Right lobe of liver (tissue), 6 donors: ENCODE measurements around the gene CDKN1C. TPM values are rescaled to one million over a fixed set of nuclear protein-coding genes. Genes with fewer than 3 reads are reported as not detected.

ENCODE experiments used
- ATAC-seq, 4 donors: fragments of 200-7000 bp; cut with Tn5 transposase; one replicate each; pipeline ENCODE4 v1.9.1; 2020; ENCODE audit warnings: mild to moderate bottlenecking in 4 of 4, moderate library complexity in 4 of 4
- DNase-seq, 3 donors: peaks; one replicate each; pipeline ENCODE4 v3.0.0-alpha.2; 2020
- H3K27ac ChIP-seq, 3 donors: fragments of 200-600 bp; one replicate each; pipeline ENCODE4 v1.8.0; 2022
- H3K27me3 ChIP-seq, 2 donors: fragments of 200-600 bp; one replicate each; pipeline ENCODE4 v1.8.0; 2022
- H3K36me3 ChIP-seq, 4 donors: fragments of 200-600 bp; sonication (generic) in 1 of 4; one replicate each; pipeline versions ENCODE4 v1.5.1 to v1.8.0; 2017 to 2022; ENCODE audit warnings: control low read depth in 1 of 4
- H3K4me1 ChIP-seq, 4 donors: fragments of 200-600 bp; sonication (generic) in 1 of 4; one replicate each; pipeline versions ENCODE4 v1.5.1 to v1.8.0; 2017 to 2022; ENCODE audit warnings: control low read depth in 1 of 4
- H3K4me3 ChIP-seq, 3 donors: fragments of 200-600 bp; one replicate each; pipeline ENCODE4 v1.8.0; 2022
- H3K9me3 ChIP-seq, 4 donors: fragments of 200-600 bp; sonication (generic) in 1 of 4; one replicate each; pipeline versions ENCODE4 v1.5.1 to v1.8.0; 2017 to 2022; ENCODE audit warnings: control low read depth in 1 of 4
- POLR2A ChIP-seq: fragments of 450-650 bp; IDR thresholded peaks from one replicate; pipeline ENCODE4 v1.6.1; 2017; ENCODE audit warnings: antibody characterized with exemption, mild to moderate bottlenecking
- WGBS: methylation state at CpG from one replicate; pipeline ENCODE4 v1.1.6; 2018; ENCODE audit warnings: low coverage, low lambda C conversion rate; ENCODE audit not compliant: insufficient coverage; ENCODE audit errors: missing lambda C conversion rate; 5-methylcytosine and 5-hydroxymethylcytosine counted together
- intact Hi-C, 2 donors: fragments of 100-400 bp; cut with DNase I; formaldehyde crosslinking; loops; one replicate each; pipeline versions ENCODE4 v1.11.2 to v1.14.1; 2022
- total RNA-seq, 6 experiments: library from RNA; depleted of rRNA in 2 of 6; stranded (reverse); fragments of >200 nt in 2 of 6; fragmentation: NEBNext Ultra II Directional in 3 of 6; extraction: Animal tissue kit (Norgen Biotek cat#: 25700) in 3 of 6; gene quantifications; one replicate each; pipeline versions ENCODE4 v1.1.0 to v1.2.4, GENCODE V29; 2016 to 2023
- TF ChIP-seq, protein P1 (sequence below), 4 donors: fragments of 200-600 bp in 3 of 4; fragments of 450-650 bp in 1 of 4; IDR thresholded peaks; one replicate each; pipeline versions ENCODE4 v1.5.1 to v1.8.0; 2016 to 2022; ENCODE audit warnings: antibody characterized with exemption in 4 of 4, mild to moderate bottlenecking in 2 of 4
- donor health status: DM: no; HTN: yes; CAD: no.
- donor health status: DM: no; HTN: no; CAD: no.
- donor health status: DM: no; HTN: no; CAD: no.
- donor health status: DM: no; HTN: yes; CAD: no.
- donor health status: DM: no; HTN: yes; CAD: no.

Gene CDKN1C
- total RNA-seq, 6 experiments from 2014 or later: 2.2 to 8.0 (median 3.6) TPM

DNA sequence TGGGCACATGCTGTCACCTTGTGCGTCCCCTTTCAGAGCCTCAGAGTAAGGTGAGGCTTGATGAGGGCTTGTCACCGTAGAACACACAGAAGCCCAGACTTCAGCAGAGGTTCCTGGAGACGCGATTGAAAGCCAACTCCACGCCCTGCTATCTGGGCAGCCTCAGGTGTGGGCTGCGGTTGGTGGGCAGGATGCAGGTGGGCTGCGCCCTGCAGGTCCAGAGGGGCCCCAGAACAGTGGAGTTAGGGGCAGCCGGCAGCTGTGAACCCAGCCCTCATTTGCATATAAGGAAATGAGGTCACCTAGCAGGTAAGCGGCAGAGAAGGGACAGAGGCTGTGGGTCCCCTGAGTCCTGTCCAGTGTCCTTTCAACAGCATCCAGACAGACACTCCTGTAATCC lies 28.2 kb upstream of the CDKN1C start:
- Histone ChIP-seq H3K4me3 (no peak overlapping the region), H3K9me3 (no peaks in the 10 kb centered on the region), H3K36me3 (no peaks in the 10 kb centered on the region), H3K27ac (no peak overlapping the region), H3K27me3 (no peaks in the 10 kb centered on the region), H3K4me1 (no peaks in the 10 kb centered on the region)
- TF ChIP-seq POLR2A: no peak
- TF ChIP-seq, protein P1, sequence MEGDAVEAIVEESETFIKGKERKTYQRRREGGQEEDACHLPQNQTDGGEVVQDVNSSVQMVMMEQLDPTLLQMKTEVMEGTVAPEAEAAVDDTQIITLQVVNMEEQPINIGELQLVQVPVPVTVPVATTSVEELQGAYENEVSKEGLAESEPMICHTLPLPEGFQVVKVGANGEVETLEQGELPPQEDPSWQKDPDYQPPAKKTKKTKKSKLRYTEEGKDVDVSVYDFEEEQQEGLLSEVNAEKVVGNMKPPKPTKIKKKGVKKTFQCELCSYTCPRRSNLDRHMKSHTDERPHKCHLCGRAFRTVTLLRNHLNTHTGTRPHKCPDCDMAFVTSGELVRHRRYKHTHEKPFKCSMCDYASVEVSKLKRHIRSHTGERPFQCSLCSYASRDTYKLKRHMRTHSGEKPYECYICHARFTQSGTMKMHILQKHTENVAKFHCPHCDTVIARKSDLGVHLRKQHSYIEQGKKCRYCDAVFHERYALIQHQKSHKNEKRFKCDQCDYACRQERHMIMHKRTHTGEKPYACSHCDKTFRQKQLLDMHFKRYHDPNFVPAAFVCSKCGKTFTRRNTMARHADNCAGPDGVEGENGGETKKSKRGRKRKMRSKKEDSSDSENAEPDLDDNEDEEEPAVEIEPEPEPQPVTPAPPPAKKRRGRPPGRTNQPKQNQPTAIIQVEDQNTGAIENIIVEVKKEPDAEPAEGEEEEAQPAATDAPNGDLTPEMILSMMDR (IDR thresholded peaks at IDR 0.05): no peak
- no peak for DNase-seq
- intact Hi-C loops: no loop called here
- 40% methylated on average over 1 of the region's 9 CpGs for WGBS
- ATAC-seq: no peak

DNA sequence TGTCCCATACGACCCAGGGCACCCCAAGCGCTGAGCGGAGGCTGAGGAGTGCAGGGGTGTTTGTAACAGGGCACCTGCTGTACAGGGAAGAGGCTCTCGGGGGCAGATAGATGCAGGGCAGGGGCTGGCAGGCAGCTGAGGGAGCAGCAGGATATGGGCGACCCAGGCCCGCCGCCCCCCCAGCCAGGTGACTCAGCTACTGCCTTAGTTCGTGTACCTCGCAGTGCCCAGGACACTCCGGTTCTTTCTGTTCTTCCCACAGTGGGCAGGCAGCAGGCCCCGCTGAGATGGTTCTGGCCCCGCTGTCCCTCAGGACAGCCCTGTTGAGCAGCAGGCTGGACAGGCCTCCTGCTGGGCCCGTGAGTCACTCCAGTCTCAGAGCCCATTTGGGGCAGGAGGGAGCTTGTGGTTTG lies 27.4 kb upstream of the CDKN1C start:
- TF ChIP-seq, protein P1 (IDR thresholded peaks at IDR 0.05): no peak
- TF ChIP-seq POLR2A: no peak
- no peaks in the 10 kb centered on the region for H3K4me1 ChIP-seq
- H3K27me3 ChIP-seq: no peaks in the 10 kb centered on the region
- intact Hi-C loops: no loop called here
- no peaks in the 10 kb centered on the region for H3K36me3 ChIP-seq
- no peak overlapping the region for H3K27ac ChIP-seq
- DNase-seq (no peak), ATAC-seq (peak in 1 of 4 donors; percentile 2)
- H3K9me3 ChIP-seq: no peaks in the 10 kb centered on the region
- no peak overlapping the region for H3K4me3 ChIP-seq
- 82% methylated on average over 12 of the region's 13 CpGs for WGBS

DNA sequence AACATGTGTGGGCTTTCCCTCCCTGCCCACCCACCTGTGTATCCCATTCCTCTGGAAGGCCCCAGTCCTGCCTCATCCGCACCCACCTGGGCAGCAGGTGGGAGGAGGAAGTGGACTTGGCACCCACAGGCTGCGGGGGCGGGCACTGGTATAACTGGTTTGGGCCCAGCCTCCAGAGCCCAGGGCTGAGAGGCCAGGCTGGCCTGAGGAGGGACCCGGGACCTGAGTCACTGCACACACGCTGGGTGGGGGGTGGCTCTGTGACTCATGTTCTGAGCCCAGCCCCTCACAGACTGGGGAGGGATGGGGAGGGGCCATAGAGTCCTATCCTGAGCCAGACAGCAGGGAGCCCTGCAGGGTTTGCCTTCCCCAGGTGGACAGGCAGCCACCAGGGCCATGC lies 26.9 kb upstream of the CDKN1C start:
- Histone ChIP-seq H3K4me1 (no peaks in the 10 kb centered on the region), H3K27ac (no peak overlapping the region), H3K9me3 (no peaks in the 10 kb centered on the region), H3K27me3 (no peaks in the 10 kb centered on the region), H3K36me3 (no peaks in the 10 kb centered on the region), H3K4me3 (no peak overlapping the region)
- no peak for TF ChIP-seq POLR2A
- TF ChIP-seq, protein P1 (IDR thresholded peaks at IDR 0.05): no peak
- DNase-seq (peak in 1 of 3 donors; percentile 64), ATAC-seq (peak; percentile 18 to 81 (median 36))
- intact Hi-C loops: no loop called here
- no CpG with 5 or more reads among the region's 5 CpGs for WGBS

DNA sequence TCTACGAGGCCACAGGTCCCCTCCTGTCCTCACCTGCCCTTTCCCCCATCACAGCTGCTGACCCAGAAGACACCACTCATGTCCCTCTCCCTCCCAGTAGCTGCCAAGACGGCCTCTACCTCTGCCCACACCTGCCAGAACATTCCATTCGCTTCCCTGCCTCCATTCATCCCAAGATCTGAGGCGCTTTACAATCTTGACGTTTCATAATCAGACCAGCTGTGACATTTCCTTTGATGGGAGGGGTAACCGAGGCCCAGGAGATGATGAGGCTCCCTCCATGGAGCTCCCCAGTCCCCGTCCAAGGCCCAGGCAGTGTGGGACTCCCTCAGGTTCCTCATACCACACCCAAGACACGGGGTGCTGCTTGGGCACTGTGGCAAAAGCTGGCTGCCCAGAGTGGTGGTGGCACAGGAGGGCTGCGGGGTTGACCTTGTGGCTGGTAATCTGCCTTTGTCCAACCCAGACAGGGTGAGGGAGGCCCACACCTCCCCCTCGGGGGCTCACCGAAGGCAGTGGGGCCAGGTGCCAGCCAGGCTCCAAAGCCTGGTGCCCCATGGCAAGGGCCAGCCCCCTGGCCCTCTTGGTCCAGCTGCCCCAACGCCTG lies 26.3 kb upstream of the CDKN1C start:
- ATAC-seq: no peak
- Histone ChIP-seq H3K27ac (no peak overlapping the region), H3K4me1 (no peaks in the 10 kb centered on the region), H3K36me3 (no peaks in the 10 kb centered on the region), H3K9me3 (no peaks in the 10 kb centered on the region), H3K4me3 (no peak overlapping the region), H3K27me3 (no peaks in the 10 kb centered on the region)
- TF ChIP-seq, protein P1 (IDR thresholded peaks at IDR 0.05): no peak
- no peak for TF ChIP-seq POLR2A
- DNase-seq: no peak
- intact Hi-C loops: no loop called here
- 72% methylated on average over 6 of the region's 12 CpGs for WGBS
